ENCODE results near the gene FAM151A.

FAM151A gene

DNA sequence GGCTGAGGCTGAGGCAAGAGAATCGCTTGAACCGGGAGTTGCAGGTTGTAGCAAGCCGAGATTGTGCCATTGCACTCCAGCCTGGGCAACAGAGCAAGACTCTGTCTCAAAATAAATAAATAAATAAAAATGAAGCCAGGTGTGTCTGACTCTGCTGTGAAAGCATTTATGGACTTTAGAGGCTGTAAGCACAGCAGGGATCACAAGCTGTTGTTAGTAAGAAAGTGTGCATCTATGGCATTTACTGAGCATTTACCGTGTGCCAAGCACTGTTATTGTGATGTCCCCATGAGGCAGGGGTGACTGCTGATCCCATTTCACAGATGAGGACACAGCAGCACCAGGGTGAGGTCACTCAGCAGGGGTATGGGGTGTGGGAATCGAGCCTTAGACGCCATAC, 20.1 kb downstream of the FAM151A start:
- DNase-seq = no peak

DNA sequence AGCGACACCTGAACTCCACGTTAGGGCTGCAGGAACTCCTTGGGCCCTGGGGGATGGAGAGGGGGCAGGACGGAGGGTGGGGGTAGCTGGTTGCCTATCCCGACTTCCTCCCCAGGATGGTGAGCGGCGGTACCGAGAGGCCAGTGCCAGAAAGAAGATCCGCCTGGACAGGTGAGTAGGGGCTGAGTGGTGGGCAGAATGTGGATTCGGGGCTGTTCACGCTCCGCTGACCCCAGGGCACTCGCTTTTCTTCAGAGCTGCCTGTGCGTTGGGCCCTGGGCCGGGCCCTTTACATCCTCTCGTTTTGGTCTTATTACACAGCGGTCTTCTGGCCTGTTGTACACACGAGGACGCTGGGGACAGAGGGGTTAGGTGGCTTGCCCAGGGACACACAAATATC, 20.8 kb downstream of the FAM151A start:
- DNase-seq = no peak

DNA sequence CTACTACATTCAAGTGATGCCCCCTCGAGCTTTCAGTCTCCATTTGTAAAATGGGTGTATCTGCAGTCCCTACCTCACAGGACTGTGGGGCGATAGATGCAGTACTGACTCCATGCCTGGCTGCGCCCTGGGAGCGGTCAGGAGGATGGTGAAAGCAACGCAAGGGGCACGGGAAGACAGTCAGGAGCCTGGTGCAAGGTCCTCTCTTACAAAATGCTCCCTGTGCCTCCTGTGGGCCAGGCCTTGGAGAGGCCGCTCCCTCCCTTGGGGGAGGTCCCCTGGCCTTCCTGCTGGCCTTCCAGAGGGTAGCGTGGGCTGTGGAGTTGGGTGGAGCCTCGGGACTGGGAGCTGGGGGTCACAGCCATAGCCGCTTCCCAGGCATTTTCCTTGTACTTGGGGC, 21.6 kb downstream of the FAM151A start:
- DNase-seq = no peak

DNA sequence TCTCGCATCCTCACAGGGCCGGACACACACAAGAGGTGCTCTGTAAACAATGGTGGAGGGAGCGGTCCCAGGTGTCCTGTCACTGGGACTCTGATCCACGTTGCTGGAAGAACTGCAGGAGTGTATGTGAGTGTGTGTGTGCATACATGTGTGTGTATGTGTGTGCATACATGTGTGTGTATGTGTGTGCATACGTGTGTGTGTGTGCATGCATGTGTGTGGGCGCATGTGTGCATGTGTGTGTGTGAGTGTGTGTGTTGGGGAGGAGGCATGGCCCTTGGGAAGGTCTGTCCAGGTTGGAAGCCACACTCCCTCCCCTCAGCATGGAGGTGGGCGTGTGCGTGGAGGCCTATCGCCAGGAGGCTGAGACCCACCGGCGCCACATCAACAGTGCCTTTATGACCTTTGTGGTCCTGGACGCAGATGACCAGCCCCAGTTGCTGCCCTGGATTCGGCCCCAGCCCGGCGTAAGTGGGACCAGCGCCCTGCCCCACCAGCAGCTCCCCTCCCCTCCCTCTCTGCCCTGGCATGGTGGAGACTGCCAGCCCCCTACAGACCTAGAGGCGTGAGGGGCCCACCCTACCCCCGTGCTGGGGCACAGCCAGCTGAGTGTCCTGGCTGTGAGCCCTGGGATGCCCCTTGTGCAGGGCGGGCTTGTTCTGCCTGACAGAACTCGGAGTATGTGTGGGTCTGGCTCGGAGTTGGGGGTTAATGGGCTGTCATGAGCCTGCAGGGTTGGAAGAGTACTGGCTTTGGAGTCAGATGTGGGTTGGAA, 22.2 kb downstream of the FAM151A start:
- no peak for DNase-seq

DNA sequence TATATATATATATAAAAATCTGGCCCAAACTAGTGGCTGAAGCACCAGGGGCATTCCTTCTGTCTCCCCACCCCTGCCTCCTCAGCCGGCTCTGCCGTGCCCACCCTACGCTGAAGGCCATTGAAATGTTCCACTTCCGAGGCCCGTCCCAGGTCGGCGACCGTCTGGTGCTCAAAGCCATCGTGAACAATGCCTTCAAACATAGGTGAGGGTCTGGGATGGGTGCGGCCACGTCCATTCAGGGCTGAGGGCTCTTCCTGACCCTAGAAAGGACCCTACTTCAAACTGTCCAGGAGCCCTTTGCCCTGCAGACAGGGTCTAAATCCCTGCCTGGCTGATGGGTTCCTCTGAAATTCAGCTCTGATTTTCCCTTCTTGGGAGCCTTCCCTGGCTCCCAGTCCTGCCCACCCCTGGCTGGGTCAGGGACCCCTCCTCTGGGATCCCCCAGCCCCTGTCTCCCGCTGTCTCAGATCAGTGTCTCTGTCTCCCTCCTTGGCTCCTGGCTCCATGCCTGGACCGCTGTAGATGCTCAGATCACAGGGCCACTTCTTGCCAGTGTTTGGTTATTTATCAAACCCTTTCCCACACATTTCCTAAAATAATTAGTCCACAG, 24.0 kb downstream of the FAM151A start:
- DNase-seq = no peak

GRCh38 chr1:54597455-54598030, 25.8 kb downstream of the FAM151A start:
- DNase-seq = no peak

DNA sequence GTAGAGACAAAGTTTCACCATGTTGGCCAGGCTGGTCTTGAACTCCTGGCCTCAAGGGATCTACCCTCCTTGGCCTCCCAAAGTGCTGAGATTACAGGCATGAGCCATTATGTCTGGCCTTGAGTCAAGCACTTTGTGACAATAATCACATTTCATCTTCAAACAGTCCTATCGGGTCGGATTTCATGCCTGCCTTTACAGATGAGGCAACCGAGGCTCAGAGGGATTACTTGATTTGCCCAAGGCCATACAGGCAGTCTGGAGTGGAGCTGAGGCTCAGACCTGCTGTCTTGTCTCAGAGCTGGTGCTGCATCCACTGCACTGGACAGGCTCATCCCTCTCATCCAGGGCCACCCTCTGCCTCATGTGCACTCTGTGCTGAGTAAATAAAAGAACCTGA, 26.6 kb downstream of the FAM151A start:
- DNase-seq = no peak

DNA sequence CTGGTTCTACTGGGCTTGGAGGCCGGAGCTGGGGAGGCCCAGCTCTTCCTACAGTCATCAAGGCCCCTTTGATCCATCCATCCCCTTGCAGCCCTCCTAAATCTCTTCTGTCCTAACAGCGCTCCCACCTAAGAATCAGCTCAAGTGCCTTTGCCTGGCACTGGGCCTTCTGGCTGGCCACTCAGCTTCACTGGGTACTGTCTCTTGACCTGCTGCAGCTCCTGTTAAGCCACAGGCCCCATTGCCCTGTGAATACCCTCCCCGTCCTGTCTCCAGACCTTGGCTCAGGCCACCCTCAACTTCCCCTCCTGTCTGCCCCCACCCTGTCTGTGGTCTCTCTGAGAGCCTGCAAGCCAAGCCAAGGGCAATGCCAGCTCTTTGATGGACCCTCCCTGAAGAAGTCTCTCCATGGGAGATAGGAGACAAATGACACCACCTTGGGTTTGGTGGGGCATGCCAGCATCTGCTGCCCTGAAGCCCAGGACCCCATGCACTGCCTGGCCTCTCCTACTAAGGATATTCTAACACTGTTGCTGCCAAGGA, 27.3 kb downstream of the FAM151A start:
- DNase-seq = no peak

DNA sequence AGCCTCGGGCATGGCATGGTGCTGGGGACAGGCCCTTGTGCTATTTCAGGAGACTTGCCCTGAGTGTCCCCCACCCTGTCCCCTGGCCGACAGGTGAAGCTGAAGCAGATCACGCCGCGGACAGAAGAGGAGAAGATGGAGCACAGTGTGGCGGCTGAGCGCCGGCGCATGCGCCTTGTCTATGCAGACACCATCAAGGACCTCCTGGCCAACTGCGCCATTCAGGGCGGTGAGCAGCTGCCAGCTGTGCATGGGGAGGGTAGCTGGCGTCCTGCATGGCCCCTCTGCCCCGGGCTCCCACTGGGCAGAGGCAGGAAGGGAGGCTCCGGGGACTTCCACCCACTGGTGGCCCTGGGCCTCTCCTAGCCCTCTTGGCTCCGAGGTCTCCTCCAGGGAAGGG, 28.9 kb downstream of the FAM151A start:
- DNase-seq = no peak

DNA sequence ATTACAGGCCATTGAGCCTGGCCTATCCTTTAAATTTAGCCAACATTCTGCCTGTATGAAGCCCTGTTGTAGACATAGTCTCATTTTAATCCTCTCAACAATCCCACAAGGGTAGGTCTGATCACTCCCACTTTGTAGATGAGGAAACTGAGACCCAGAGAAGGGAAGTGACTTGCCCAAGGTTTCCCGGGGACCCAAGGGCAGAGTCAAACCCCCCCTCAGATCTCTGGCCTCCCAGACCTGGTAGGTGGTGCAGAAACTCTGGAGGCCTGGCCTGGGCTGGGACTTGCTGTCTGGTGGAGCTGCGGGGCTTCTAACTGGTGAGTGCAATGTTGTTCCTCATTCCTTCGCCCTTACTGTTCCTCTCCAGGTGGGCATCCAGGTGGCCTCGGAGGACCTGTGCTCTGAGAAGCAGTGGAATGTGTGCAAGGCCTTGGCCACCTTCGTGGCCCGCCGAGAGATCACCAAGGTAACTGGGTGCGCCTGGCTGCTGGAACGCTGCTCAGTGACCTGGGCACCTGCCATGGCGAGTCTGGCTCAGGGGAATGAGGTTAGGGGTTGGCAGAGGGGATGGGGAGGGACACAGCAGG, 29.7 kb downstream of the FAM151A start:
- no peak for DNase-seq

DNA sequence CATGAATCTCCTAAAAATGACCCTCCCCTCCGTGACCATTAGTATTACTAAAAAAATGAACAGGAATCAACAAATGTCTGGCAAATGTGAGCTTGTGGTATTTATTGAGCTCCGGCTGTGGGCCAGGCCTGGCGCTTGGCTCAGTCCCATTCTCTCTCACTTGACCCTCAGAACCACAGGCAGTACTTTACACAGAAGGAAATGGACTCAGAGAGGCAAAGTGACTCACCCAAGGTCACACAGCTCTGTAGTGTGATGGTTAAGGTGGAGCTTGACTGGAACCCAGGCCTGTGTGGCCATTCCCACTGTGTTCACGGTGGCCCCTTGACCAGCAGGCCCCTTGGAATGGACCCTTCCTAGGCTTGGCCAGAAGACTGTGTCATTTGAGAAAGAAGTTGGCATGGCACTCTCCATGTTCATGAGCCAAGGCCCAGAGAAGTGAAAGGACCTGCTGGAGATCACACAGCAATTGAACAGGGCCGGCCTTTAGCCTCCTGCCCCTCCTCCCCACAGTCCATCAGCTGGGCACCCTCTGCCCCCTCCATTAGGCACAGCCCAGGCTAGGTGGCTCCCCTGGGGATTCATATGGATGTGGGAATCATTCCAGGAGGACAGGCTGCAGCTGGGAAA, 32.1 kb downstream of the FAM151A start:
- DNase-seq = no peak

- no peak for DNase-seq
Observed at GRCh38 chr1:54588377-54588776, 34.9 kb downstream of the FAM151A start.

DNA sequence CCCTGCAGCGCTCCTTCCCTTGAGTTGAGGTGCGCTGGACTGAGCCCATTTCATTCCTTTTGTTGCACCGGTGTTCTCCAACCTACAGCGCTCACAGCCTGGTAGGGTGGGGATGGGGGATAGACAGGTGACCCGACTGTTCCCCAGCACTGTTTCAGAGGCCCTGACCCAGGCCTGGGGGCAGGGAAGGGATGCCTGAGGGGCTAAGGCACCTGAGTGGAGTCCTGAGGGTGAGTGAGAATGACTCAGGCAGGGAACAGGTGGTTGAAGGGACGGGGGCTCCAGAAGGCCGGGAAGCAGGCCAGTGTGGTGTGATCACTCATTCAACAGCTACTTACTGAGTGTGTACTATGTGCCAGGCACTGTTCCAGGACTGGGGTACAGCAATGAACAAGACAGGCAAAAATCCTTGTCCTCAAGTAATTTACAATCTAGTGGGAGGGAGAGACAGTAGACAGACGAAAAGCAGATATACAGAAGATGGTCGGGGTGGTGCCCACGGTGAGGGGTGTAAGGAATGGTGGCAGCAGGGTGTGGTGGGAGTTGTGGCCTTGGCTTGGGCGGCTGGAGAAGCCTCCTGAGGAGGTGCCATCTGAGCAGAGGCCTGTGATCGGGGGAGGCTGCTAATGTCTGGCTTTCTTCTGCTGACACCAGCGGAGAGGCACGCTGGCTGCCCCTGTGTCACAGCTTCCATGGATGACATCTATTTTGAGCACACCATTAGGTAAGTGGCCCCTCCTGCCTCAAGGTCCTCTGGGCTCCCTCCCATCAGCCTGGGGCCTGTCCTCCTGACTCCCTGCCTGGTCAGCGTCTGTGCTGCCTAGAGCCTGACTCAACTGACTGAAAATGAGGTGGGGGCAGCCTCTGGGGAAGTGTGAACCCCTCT, 37.9 kb downstream of the FAM151A start:
- no peak for DNase-seq

DNA sequence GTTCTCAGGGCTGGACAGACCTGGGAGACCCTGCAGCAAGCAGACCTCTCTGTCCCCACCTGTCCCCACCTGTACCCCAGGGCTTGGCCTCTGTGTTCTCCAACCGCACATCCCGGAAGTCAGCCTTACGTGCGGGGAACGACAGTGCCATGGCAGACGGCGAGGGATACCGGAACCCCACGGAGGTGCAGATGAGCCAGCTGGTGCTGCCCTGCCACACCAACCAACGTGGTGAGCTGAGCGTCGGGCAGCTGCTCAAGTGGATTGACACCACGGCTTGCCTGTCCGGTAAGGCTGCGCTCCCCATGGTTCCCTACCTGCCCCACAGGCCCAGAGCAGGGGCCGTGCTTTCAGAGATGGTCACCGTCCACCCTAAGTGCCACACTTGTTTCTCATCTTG, 38.8 kb downstream of the FAM151A start:
- DNase-seq = no peak

DNA sequence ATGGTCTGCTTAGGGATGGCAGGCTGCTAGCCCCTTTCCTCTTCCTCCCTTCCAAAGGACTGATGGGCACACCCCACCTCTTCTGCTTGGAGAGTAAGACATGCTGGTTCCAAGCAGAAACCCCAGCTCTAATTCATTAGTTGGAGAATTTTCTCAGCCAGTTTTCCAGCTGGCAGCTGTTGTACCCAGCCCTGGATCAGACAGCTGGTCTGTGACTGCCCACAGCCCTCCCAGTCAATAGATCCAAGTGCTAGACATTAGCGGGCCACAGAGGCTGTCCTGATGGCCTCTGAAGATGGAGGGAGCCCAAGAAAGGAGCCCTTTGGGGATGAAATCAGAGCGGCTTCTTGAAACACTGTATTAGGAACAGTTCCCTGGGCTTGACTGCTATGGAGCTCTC, 39.5 kb downstream of the FAM151A start:
- peak; percentile 32 for DNase-seq

GRCh38 chr1:54583307-54583686, 40.0 kb downstream of the FAM151A start:
- DNase-seq = no peak

GRCh38 chr1:54582566-54583306, 40.6 kb downstream of the FAM151A start:
- peak; percentile 68 for DNase-seq

GRCh38 chr1:54581621-54582035, 41.7 kb downstream of the FAM151A start:
- DNase-seq = peak; percentile 31

DNA sequence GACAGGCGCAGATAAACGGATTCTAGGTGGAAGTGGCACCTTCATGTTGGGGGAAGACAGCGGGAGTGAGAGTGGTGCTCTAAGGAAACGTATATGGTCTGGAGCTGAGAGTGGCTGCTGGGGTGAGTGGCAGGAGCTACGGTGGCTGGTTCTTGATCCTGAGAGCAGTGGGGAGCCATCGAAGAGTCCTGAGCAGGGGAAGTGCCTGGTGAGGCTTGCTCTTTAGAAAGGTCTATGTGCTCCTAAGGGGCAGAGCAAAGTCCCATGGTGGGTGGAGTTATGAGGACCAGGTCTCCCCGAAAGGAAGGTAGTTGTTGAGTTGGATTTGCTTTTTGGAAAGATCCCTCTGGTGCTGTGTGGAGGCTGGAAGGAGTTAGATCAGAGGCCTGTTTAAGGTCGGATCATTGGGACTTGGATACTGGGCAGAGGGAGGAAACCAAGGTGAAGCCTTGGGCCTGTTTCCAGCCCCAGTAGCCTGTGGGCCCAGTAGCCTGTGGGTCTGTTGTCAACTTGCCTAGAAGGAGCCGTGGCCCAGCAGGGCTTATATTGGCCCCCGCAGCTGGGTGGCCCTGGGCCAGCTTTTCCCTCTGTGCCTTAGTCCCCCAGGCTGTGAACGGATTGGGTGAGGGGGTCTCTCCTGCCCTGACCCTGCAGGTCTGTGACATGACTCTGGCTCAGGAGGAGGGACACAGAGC, 42.3 kb downstream of the FAM151A start:
- DNase-seq = no peak

GRCh38 chr1:54579337-54579781, 44.0 kb downstream of the FAM151A start:
- peak; percentile 63 for DNase-seq

DNA sequence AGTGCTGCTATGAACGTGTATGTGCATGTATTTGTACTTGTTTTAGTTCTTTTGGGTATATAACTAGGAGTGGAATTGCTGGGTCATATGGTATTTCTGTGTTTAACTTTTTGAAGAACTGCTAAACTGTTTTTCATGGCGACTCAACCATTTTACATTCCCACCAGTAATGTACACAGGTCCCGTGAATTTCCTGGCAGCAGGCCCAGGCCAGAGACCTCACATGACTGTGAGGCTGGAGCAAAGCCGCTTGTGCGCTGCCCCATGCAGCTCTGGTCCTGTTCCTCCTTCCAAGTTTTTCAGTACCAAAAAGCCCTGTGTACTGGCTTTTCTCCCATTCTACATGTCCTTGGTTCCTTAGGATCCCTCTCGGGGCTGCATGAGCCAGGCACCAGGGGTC, 45.7 kb downstream of the FAM151A start:
- no peak for DNase-seq

Data from retina (tissue), 1 donor.